ENCODE data around the gene DSTYK.

The DSTYK gene, protein sequence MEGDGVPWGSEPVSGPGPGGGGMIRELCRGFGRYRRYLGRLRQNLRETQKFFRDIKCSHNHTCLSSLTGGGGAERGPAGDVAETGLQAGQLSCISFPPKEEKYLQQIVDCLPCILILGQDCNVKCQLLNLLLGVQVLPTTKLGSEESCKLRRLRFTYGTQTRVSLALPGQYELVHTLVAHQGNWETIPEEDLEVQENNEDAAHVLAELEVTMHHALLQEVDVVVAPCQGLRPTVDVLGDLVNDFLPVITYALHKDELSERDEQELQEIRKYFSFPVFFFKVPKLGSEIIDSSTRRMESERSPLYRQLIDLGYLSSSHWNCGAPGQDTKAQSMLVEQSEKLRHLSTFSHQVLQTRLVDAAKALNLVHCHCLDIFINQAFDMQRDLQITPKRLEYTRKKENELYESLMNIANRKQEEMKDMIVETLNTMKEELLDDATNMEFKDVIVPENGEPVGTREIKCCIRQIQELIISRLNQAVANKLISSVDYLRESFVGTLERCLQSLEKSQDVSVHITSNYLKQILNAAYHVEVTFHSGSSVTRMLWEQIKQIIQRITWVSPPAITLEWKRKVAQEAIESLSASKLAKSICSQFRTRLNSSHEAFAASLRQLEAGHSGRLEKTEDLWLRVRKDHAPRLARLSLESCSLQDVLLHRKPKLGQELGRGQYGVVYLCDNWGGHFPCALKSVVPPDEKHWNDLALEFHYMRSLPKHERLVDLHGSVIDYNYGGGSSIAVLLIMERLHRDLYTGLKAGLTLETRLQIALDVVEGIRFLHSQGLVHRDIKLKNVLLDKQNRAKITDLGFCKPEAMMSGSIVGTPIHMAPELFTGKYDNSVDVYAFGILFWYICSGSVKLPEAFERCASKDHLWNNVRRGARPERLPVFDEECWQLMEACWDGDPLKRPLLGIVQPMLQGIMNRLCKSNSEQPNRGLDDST

DNA sequence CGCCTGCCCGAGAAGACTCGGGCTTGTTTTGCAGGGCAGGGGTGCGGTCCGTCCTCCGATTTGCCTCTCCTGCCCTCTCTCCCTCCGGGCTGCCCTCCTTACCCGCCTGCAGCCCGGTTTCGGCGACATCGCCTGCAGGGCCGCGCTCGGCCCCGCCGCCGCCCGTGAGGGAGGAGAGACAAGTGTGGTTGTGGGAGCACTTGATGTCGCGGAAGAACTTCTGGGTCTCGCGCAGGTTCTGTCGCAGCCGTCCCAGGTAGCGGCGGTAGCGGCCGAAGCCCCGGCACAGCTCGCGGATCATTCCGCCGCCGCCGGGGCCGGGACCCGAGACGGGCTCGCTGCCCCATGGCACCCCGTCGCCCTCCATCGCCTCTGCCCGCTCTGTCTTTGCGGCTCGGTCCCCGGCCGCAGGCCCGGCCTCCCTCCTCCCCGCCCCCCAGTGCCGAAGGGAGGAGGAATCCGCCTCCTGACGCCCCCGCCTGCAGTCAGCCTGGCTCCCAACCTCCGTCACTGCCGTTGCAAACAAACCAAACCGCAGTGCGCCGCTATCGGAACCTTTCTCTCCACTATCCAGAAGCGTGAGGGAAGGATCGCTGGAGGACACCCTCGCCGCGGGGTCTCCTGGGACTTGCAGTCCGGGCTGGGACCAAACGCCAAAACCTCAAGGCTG is at the start of gene DSTYK:
TSS of gene DSTYK (minus strand) at position 534 of the 670 bp plus-strand sequence. CDS start at position 367, 167 bp downstream.
- peak; percentile 93 for DNase-seq

DNA sequence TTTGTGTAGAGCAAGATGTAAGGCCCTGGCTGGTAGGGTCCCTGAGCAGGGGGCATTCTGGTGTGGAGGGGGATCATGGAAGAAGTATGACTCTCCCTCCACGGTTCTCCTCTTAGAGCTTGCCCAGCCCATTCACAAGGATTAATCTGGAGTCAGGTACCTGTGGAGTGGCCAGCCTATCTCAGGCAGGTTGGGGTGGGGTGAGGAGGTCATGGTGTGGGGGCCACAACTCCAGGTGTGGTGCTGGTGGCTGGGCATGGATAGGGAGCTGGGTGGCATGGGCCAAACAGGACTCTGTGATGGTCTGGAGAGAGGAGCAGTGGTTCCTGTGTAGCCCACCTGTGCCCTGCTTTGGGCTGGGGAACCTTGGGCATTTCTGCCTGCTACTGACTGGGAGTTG is 48.5 kb upstream of the DSTYK start:
- no peak for DNase-seq

DNA sequence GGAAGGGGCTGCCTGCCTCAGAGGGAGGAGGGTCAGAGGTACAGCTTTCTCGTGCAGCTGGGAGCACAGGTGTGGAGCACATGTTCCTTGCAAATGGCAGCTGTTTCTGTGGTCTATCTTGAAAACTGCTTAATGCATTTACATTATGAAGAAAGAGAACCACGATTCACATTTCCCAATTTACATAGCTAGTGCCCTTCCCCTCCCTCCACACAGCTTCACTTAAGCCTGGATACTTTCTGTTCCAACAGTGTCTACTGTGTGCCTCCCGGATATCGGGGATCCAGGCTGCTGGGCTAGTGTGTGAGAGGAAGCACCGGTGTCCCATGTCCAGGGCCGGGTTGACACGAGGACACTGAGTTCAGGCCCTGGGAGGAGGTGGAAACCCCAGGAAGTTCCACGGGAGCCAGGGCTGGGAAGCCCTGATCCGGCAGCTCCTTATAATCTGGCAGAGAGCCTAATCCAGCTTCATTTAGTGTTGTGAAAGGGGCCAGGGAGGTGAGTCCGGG is 47.9 kb upstream of the DSTYK start:
- no peak for DNase-seq

DNA sequence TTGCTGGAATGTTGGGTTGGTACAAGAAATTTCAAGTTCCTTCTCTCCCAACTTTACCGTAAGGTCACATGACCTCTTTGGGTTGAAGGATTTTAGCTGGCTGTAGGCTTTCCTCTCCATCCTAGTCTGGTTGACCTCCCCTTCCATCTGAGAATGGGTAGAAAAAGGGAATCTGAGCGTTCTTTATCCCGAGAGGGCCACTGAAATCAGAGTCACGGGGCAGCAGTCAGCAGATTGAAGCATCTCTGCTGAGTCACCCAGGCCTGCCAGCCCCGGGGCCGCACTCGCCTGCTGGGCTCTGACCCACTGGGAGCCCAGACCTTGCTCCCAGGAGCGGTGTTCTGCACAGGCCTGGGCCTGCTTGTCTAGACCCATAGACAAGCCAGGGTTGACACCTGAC is 47.2 kb upstream of the DSTYK start:
- DNase-seq: no peak

DNA sequence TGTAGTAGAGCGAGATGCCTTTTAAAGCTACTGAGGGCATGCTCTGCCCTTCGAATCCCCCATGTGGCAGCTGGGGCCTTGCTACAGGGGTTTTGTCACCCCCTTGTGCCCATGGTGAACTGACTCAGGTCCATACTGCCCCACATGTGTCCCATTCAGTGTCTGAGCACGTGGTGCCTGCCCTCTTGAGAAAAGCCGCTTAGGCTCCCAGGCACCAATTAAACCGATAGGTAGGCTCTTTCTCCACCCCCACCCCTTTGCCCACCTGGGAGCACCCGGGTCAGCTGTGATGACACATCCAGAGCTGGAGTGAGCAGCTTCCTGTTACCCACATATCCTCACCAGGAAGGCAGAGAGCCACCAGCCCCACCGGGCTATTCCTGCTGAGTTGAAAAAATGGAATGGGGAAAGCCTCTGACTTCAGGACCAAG is 46.8 kb upstream of the DSTYK start:
- no peak for DNase-seq

DNA sequence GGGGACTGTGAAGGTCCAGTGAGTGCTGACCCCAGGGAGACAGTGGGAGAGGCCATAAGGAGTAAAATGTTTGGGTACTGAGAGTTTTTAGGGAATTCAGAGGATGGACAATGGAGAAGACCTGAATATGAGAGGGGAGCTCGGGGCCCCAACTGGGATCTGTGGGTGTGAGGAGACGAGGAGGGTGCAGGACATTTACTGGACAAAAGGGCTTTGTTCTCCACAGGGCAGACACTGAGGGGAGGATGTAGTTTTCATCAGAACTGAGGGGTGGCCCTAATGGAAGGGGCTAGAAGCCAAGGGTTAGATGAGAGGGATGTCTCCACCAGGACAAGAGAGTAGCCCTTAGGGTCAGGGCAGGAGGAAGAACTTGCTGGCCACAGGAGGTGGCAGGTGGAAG is 46.2 kb upstream of the DSTYK start:
- DNase-seq: no peak

DNA sequence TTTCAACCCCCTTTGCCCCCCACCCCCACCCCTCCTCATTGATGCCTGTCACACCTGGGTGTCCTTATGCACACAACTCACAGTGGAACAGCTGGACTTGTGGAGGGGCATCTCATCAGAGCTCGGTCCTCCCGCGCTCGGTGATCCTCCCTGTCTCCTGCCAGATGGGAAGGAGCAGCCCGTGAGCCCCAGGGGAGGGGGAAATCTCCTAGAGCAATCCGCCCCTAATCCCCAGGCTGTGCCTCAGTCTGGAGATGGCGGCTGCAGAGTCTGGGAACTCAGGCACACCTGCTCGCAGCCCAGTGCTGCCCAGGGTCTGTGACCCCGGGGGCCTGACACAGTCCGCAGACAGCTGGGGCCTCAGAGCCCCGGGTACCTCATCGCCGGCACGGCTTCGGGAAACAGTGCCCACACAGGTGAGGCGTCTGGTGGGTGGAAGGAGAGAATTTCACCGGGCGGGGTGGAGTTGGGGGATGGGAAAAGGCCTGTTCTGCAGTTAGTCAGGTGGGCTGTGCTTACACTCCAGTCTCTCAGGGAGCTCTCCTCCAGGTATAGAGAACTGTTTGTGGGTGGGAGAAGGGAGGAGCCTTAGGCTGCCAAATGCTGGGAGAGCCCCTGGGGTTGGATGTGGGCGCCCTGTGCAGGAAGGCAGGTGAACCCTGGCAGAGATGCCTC is 45.6 kb upstream of the DSTYK start:
- no peak for DNase-seq

DNA sequence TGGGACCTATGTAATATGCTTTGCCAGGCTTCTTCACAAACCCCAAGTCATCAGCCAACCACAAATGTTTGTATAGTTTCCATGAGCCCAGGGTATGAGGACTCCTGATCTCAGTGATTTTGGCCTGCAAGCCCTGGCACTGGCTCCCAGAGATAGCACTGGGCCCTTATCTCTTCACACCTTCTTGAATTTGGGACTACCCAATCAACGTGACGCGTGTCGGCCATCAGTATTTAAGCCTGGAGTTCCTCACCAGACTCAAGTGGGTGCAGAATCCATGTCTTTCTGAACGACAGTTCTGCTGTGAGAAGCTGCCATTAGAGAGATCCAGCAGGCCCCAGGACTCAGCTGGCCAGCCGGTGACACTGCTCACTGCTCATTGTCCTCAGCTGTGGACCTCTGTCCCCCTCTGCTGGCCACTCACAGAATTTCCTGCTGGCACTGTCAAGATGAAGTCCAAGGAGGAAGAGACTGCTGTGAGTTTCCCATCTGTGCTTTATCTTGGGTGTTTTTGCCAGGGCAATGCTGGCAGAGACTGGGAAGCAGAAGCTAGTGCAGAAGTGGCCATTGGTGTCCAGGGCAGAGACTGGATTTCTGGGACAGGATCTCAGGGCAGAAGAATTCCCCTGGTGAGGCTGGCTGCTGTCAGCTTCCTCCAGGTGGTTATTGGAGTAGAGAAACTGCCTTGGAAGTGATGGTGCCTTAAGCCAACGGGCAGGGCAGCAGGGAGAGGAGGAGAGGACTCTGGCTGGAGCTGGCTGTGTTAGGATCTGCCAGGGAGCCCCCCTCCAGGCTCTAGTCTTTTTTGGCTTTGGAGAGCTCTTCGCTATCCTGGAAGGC is 44.7 kb upstream of the DSTYK start:
- DNase-seq: peak; percentile 87

DNA sequence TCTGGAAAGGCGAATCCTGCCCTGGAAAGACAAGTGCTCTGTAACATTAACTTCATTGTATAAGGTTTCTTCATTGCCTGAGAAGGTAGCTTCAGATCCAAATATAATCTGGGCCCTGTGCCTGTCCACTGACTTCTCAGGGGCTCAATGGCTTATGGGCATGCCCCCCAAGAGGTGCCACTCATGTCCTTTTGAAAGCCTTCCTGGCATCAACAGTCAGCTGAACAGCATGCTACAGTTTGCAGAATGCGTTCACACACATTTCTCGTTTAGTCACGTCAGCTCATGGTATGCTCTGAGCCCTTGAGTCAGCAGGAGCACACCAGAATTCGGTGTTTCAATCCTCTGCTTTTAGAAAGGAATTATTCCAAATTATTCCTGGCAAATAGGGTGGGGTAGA is 40.1 kb upstream of the DSTYK start:
- no peak for DNase-seq

DNA sequence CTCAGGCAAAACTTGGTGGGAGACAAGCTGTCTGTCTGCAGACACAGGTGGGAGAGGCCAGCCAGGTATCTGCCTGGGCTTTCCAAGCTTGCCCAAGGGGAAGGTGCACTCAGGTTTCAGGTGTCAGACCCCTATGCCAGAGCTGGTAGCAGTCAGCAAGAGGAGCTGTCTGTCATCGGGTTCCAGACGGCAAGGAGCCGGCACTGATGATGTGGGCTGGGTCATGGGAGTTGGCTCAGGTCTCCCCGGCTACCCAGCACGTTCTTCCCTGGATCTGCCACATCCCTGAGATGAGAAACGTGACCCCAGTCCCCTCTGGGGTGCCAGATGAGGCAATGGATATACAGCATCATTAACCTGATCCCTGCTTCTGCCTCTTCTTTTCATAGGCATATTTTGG is 39.2 kb upstream of the DSTYK start:
- DNase-seq: no peak

DNA sequence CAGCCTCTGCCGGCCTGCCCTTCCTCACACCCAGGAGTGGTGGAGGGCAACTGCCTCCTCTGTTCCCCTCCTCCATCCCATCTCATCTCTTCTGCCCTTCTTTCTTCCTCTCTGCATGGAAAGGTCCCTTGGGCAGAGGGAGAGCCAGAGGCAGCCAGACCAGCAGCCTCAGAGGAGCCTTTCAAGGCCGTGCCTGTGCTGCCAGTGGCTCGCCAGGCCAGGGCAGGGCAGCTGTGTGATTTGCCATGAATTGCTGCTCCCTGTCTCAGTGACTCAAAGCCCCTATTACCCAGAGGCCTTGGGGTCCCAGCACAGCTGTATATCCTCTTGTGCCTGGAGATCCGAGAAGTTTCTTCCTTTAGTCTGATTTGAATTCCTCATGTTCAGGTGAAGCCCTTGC is 38.1 kb upstream of the DSTYK start:
- DNase-seq: no peak

DNA sequence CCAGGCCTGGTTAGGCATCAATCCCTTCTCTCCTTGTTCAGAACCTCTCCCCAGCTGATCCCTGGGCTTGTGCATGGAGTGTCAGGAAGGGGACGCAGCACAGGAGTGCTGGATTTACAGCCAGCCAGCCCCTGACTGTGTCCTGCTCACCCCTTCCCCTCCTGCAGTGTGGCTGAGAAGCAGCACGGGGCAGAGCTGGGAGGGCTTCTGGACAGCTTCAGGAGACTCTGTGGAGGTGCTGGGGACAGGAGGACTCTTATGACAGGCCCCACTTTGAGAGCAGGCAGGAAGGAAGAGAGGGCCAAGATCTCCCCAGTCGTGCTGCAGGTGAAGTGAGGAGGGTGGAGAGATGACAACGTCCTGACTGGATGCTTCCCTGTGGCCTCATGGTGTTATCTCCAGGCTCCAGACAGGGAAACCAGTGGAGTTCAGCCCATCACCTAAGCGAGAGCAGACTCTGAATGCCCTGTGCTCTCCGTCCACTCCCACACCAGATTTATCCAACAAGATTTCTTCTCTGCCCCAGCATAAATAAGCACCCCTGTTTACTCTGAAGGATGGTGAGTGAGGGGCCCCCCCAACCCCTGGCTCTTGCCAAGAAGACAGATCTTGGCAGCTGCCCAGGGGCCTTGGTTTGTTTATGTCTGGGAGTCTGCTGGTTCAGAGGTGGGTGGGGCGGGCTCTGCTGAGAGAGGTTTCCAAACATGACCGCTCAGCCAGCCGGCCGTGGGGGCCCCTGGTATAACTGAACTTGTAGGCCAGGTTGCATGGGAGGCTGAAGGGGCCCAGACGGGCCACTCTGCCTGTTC is 37.5 kb upstream of the DSTYK start:
- DNase-seq: no peak

DNA sequence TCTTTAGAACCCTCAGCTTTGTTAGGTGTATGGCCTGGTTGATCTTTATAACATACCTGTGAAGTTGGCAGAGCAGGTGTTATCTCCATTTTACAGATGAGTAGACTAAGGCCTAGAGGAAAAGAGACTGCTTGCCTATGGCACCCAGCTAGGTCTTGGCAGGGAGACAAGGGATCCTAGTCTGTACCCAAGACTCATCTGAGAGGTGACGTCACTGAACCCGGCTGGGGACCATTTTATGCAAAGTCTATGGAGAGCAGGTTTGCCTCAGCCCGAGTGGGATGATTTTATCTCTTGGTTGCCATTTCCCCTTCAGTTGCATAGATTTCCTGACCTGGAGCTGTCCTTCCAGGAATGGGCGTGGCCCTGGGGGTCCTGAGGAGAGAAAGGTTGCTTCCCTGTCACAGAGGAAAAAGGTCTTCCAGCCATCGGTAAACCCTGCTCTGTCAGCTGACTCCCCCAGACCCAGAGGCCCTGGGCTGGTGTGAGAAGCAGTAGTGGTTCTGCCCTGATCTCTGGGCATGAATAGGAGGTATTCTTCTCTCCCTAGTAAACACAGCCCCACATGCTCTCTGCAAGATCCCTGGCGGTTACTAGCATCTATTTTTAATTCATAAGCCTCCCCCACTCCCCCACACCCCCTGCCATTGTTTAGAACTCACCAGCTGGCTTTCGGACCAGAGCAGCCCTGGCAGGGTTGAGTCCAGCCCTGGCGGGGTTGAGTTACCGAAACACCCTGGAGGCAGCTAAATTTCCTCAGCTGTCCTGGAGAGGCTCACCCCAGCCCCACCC is 35.8 kb upstream of the DSTYK start:
- DNase-seq: no peak

DNA sequence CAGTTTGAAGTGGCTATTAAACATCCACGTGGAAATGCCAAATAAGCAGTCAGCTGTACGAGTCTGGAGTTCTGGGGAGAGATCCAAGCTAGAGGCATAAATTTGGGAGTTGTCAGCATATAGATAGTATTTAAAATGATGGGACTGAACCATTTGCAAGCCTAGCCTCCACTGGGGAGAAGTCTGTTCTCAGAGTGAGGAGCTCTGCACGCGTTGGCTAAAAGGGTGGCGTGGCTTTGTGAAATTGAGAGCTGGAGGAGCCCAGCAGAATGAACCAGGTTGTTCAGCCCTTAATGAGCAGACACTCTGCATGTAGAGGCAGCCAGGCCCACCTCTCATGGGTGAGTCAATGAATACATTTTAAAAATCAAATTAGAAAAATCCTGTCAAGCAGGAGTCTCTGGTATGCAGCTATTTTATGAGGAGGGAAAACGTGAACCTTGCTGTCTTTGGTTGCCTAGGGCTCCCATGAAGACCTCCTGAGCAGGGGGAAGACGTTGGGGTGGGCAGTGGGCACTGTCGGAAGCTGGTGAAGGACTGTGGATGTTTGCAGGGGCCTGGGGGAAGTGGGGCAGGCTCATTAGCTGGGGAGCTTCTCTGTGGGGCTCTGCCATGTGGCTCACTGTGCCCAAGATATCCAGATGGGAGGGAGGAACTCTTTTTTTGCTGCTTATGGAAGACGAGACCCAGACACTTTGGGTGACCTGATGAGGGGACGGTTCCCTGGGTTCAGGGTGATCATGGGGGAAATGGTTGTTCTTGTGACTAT is 35.0 kb upstream of the DSTYK start:
- no peak for DNase-seq

DNA sequence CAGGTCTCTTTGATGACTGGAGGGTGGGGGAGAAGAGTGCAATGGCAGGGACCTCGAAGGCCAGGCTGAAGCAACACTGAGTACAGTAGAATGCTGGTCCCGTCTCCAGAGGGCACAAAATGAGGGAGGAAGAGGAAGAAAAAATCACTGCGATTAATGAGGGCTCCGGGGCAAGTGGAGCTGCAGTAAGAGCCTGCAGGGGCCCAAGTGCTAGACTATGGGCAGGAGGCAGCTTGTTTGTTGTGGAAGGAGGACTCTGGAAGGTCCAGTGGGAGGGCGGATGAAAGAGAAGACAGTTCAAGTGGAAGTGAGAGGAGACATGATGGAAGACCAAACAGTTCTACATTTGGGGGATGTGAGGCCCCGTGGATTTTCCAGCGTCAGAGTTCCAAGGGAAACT is 33.6 kb upstream of the DSTYK start:
- DNase-seq: no peak

DNA sequence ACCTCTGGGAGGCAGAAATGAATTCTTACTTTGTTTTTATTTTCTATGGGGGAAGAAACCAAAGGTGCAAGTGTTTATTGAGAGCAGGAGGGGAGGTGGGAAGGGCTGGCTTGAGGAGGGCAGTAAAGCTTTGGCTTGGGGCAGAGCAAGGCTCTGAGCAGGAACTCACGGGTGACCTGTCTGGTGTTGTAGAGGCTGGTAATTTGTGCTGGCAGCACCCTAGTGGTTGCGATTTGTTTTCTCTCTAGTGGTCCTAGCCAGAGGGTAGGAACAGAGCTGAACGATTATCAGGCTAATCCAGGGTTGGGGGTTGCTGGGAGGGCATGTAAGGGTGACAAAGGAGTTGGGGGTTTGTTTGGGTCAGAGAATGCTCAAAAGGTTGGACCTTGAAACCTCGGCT is 32.9 kb upstream of the DSTYK start:
- DNase-seq: no peak

DNA sequence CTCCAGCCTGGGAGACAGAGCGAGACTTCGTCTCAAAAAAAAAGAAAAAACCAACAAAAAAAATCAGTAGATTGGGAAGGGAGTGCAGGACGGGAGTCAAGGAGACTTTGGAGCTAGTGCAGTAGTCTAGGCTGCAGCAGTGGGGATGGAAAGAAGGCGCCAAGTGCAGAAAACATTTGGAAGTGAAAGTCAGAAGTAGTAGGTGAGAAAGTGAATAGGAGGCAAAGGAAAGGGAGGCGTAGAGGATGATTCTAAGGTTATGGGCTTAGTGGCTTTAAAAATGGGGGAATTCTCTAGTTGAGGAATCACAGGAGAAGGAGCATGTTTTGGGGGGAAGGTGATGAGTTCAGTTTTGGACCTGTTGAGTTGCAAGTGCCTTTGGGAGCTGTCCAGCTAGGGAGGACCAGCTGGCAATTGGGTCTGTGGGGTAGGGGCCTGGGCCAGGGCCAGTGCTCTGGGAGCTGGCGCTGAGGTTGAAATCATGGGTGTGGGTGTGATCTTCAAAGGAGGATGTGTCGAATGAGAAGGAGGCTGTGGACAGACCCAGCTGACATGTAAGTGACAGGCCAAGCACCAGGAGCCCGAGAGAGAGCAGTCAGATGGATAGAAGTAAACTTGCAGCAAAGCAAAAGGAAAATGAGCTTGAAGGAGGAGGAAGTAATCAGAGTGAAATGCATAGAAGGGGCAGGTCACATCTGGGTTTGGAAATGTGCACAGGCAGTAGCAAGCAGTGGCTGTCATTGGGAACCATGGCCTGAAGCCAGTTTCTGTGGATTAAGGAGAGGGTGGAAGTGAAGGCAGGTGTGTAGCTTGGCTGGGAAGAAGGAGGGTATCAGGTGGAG is 32.1 kb upstream of the DSTYK start:
- DNase-seq: no peak

Measured in CD4-positive, alpha-beta T cell treated with Interleukin-17A for 1 hour (primary cell).